Kidney (tissue), 14 donors: ENCODE measurements around the gene PDE4A. TPM values are rescaled to one million over a fixed set of nuclear protein-coding genes. Genes with fewer than 3 reads are reported as not detected.

ENCODE experiments used
- DNase-seq, 5 donors: peaks; one replicate each; pipeline ENCODE4 v3.0.0-alpha.2; 2013 to 2020
- FAIRE-seq: peaks from 2 replicates; lab custom pipeline; 2012; peaks lifted over from hg19 to GRCh38; lab: Jason Lieb, UNC
- H3K27ac ChIP-seq, 2 donors: one replicate each; pipeline ENCODE4 v1.7.0; 2013; ENCODE audit warnings: low read depth in 2 of 2, low read length in 2 of 2, inconsistent platforms in 1 of 2
- H3K27me3 ChIP-seq: one replicate; pipeline ENCODE4 v1.7.1; 2013; ENCODE audit warnings: low read length, inconsistent platforms; ENCODE audit not compliant: control insufficient read depth, insufficient read depth
- H3K36me3 ChIP-seq, 3 donors: one replicate each; pipeline versions ENCODE4 v1.7.0 to v1.7.1; 2013; ENCODE audit warnings: low read length in 3 of 3, control low read depth in 1 of 3, inconsistent platforms in 1 of 3; ENCODE audit not compliant: insufficient read depth in 3 of 3, control insufficient read depth in 2 of 3
- H3K4me1 ChIP-seq, 3 donors: one replicate each; pipeline versions ENCODE4 v1.7.0 to v1.7.1; 2013; ENCODE audit warnings: low read length in 3 of 3, inconsistent platforms in 1 of 3, low read depth in 1 of 3; ENCODE audit not compliant: control insufficient read depth in 2 of 3, insufficient read depth in 2 of 3
- H3K4me3 ChIP-seq, 3 donors: one replicate each; pipeline versions ENCODE4 v1.7.0 to v1.8.1; 2013; ENCODE audit warnings: low read length in 3 of 3, control low read depth in 1 of 3, inconsistent platforms in 1 of 3
- H3K9ac ChIP-seq, 3 donors: one replicate each; pipeline versions ENCODE4 v1.7.0 to v1.7.1; 2013; ENCODE audit warnings: low read length in 3 of 3, control low read depth in 1 of 3, inconsistent platforms in 1 of 3
- H3K9me3 ChIP-seq, 3 donors: one replicate each; pipeline versions ENCODE4 v1.7.0 to v1.7.1; 2013; ENCODE audit warnings: low read length in 3 of 3, control low read depth in 1 of 3, inconsistent platforms in 1 of 3; ENCODE audit not compliant: control insufficient read depth in 2 of 3, insufficient read depth in 1 of 3
- intact Hi-C: fragments of 100-400 bp; cut with DNase I; formaldehyde crosslinking; loops from one replicate; pipeline ENCODE4 v1.11.1; 2022
- polyA plus RNA-seq: library from polyadenylated mRNA; stranded (reverse); fragments of 350-450 nt; fragmentation: Illumina TruSeq; extraction: RNeasy Lipid Tissue Mini Kit (QIAGEN cat#74804); gene quantifications from one replicate; pipeline ENCODE4 v1.2.3, GENCODE V29; 2014; ENCODE audit warnings: low read depth, low replicate concordance; ENCODE audit not compliant: insufficient read depth
- total RNA-seq: library from RNA; stranded (reverse); fragmentation: NEBNext Ultra II Directional; extraction: Animal tissue kit (Norgen Biotek cat#: 25700); gene quantifications from one replicate; pipeline ENCODE4 v1.2.1, GENCODE V29; 2021
- TF ChIP-seq, protein P1 (sequence below): IDR thresholded peaks from 3 replicates; pipeline ENCODE4 v1.5.1; 2012; ENCODE audit warnings: mild to moderate bottlenecking, moderate library complexity, borderline replicate concordance; ENCODE audit not compliant: insufficient read depth; ENCODE audit errors: extremely low read depth
- donor health status: control.
- donor health status: control.
- donor health status: control.
- donor health status: control.
- donor health status: control.
- donor health status: DM: yes; HTN: yes; CAD: no.
- donor health status: Normal renal cell carcinoma (clear cell type).

PDE4A gene
- total and polyA plus RNA-seq, 2 donors from 2014 or later, result 4.5 to 17.5 TPM

DNA sequence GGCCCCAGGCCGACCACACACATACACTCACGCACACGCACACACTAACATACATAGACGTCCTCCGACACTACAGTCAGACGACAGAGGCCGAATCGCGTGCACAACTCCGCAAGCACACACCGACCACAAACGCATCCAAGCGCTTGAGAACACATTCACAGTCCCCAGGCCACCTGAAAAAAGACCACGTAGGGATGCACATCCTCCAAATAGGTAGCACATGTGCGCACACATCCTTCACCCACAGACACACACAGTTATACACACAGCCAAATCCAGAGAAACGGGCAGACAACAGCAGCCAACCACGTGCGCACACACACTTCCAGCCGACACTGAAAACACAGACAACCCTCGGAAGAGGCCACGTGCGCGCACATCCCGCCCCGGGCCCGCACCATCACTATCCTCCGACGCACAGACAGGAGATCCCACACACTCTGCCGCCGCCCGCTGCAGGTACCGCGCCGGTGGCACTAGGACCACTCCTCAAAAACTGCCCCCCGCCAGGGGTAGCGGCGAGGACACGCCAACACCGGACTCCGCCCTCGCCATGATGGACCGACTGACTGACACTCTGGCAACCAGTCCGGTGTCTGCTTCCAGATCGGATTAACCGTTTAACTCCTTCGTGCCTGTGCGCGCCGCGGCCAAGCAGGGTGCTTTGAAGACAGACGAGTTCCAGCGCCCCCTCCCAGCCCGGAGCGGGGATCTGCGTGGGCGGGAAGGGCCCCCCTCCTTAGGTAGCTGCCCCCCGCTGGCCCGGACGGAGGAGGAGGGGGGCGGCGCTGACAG is 493 bp upstream of the PDE4A start:
- TF ChIP-seq, protein P1, sequence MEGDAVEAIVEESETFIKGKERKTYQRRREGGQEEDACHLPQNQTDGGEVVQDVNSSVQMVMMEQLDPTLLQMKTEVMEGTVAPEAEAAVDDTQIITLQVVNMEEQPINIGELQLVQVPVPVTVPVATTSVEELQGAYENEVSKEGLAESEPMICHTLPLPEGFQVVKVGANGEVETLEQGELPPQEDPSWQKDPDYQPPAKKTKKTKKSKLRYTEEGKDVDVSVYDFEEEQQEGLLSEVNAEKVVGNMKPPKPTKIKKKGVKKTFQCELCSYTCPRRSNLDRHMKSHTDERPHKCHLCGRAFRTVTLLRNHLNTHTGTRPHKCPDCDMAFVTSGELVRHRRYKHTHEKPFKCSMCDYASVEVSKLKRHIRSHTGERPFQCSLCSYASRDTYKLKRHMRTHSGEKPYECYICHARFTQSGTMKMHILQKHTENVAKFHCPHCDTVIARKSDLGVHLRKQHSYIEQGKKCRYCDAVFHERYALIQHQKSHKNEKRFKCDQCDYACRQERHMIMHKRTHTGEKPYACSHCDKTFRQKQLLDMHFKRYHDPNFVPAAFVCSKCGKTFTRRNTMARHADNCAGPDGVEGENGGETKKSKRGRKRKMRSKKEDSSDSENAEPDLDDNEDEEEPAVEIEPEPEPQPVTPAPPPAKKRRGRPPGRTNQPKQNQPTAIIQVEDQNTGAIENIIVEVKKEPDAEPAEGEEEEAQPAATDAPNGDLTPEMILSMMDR, result no peak
- H3K4me3 ChIP-seq, result peak overlapping the region in 1 of 3 donors; percentile 26
- H3K27me3 ChIP-seq, result peaks cover 50% of the 10 kb centered on the region
- H3K9ac ChIP-seq, result no peak overlapping the region
- H3K4me1 ChIP-seq, result peaks cover 0 to 23% (median 3%) of the 10 kb centered on the region in 3 donors
- DNase-seq, result peak; percentile 48 to 78 (median 59)
- H3K9me3 ChIP-seq, result no peaks in the 10 kb centered on the region
- intact Hi-C loops, result no loop called here
- H3K27ac ChIP-seq, result no peak overlapping the region
- no peaks in the 10 kb centered on the region for H3K36me3 ChIP-seq
- no peak for FAIRE-seq

DNA sequence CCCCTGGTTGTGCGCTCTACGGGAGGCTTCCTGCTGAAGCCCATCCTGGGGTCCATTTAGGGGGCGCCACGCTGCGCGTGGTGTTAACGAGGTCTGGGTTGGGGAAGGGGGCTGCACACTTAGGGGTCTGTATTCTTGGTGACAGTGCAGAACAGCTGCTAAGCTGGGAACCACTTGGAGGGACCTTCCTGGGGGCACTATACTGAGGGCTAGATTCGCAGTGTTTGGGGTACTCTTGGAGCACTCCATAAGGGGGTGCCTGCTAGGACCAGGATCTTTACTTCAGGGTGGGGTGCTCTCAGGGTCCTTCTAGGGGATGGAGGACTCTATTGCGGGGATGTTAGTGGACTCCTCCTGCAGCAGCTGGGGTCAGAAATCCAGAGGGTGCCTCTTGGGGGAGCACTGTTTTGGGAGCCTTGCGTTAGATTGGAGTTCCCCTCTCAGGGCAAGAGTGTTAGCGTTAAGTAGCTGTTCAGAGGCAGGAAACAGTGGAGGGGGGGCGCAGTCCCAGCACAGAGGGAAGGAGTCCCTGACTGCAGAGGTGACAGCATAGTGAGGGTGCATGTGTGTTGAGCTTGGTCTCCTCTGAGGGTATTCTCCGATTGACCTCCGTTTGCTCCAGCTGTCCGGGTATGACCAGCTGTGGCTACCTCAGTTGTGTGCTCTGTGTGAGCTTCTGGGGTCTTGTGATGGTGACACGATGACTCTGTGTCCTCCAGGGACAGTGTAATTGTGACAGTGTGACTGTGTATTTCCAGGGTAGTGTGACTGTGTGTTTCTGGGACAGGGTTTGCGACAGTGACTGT is 1.1 kb downstream of the PDE4A start:
- H3K36me3 ChIP-seq, result no peaks in the 10 kb centered on the region
- FAIRE-seq, result no peak
- no peaks in the 10 kb centered on the region for H3K9me3 ChIP-seq
- no peak overlapping the region for H3K27ac ChIP-seq
- peaks cover 46% of the 10 kb centered on the region for H3K27me3 ChIP-seq
- peaks cover 0 to 16% (median 0%) of the 10 kb centered on the region in 3 donors for H3K4me1 ChIP-seq
- H3K9ac ChIP-seq, result no peak overlapping the region
- intact Hi-C loops, result no loop called here
- H3K4me3 ChIP-seq, result no peak overlapping the region
- TF ChIP-seq, protein P1, result no peak
- no peak for DNase-seq

DNA sequence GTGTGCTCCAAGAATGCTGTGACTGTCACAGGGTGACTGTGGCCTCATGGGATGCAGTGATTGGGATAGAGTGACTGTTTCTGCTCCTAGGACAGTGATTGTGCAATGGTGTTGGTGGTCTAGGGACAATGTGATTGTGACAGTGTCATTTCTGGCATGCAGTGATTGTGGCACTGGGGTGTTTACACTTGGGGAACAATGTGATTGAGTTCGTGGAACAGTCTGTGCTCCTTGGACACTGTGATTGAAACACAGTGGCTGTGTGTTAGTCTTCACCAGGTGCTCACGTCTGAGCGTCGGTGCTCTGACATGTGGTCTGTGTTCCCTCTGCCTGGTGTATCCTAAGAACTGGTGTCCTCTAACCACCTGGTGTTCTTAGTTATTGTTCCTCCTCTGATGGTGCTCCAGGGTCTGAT is 1.7 kb downstream of the PDE4A start:
- TF ChIP-seq, protein P1, result no peak
- Histone ChIP-seq H3K4me1 (peaks cover 0 to 16% (median 0%) of the 10 kb centered on the region in 3 donors), H3K4me3 (no peak overlapping the region), H3K27ac (no peak overlapping the region), H3K27me3 (peaks cover 46% of the 10 kb centered on the region), H3K36me3 (no peaks in the 10 kb centered on the region), H3K9ac (no peak overlapping the region), H3K9me3 (no peaks in the 10 kb centered on the region)
- FAIRE-seq (no peak), DNase-seq (no peak)
- intact Hi-C loops, result no loop called here
